ENCODE results near the gene IGF2BP2.

IGF2BP2 gene

GRCh38 chr3:185595526-185595925 is 229.3 kb downstream of the IGF2BP2 start:
- Histone ChIP-seq H3K36me3 (ENCODE audit: control insufficient read depth, insufficient read depth, low read length) (peaks cover 31% of the 10 kb centered on the region), H3K27ac (ENCODE audit: low read depth, low read length, severe bottlenecking) (no peak overlapping the region), H3K9me3 (ENCODE audit: control insufficient read depth, low read length) (no peaks in the 10 kb centered on the region), H3K4me3 (ENCODE audit: extremely low read depth, insufficient read depth, low read length, poor library complexity, severe bottlenecking) (no peak overlapping the region), H3K4me1 (ENCODE audit: control insufficient read depth, insufficient read depth, low read length, poor library complexity, severe bottlenecking) (no peaks in the 10 kb centered on the region)
- WGBS, 2 experiments (ENCODE audit: insufficient coverage in 2 of 2) = 95% methylated on average over 3 of the region's 4 CpGs; no CpG with 5 or more reads in 1 of the 2 experiments

GRCh38 chr3:185594073-185594472 is 230.8 kb downstream of the IGF2BP2 start:
- 100% methylated on average over 1 of the region's 3 CpGs for WGBS, 2 experiments (ENCODE audit: insufficient coverage in 2 of 2)
- H3K4me3 ChIP-seq (ENCODE audit: extremely low read depth, insufficient read depth, low read length, poor library complexity, severe bottlenecking) = no peak overlapping the region
- peaks cover 24% of the 10 kb centered on the region for H3K36me3 ChIP-seq (ENCODE audit: control insufficient read depth, insufficient read depth, low read length)
- no peak overlapping the region for H3K27ac ChIP-seq (ENCODE audit: low read depth, low read length, severe bottlenecking)
- H3K4me1 ChIP-seq (ENCODE audit: control insufficient read depth, insufficient read depth, low read length, poor library complexity, severe bottlenecking) = no peaks in the 10 kb centered on the region
- no peaks in the 10 kb centered on the region for H3K9me3 ChIP-seq (ENCODE audit: control insufficient read depth, low read length)
